Gastrocnemius medialis (tissue), 4 donors: Measurements from ENCODE around the gene GRK4. TPM values are rescaled to one million over a fixed set of nuclear protein-coding genes. Genes with fewer than 3 reads are reported as not detected.
"Not testable (repeated sequence)": the region's sequence is repeated elsewhere in the genome, so short reads cannot be mapped to it uniquely, and the experiment has no call there.

Experiments used
- ATAC-seq, 2 donors: fragments of 150-250 bp; one replicate each; pipeline ENCODE4 v1.9.1; 2016
- DNase-seq, 2 donors: peaks; one replicate each; pipeline ENCODE4 v3.0.0-alpha.2; 2019
- H3K27ac ChIP-seq, 4 donors: fragments of 200-600 bp; sonication (generic); 1 replicate in 1 of 4; 2 replicates in 3 of 4; pipeline ENCODE4 v1.5.1; 2016 to 2018; ENCODE audit warnings: mild to moderate bottlenecking in 2 of 4, moderate library complexity in 1 of 4
- H3K27me3 ChIP-seq, 3 donors: fragments of 200-600 bp; sonication (generic) in 2 of 3; 1 replicate in 1 of 3; 2 replicates in 2 of 3; pipeline versions ENCODE4 v1.5.1 to v1.6.0; 2016 to 2019; ENCODE audit warnings: mild to moderate bottlenecking in 1 of 3, moderate library complexity in 1 of 3
- H3K36me3 ChIP-seq, 2 donors: fragments of 200-600 bp; sonication (generic) in 1 of 2; one replicate each; pipeline ENCODE4 v1.5.1; 2017 to 2018
- H3K4me1 ChIP-seq, 2 donors: fragments of 200-600 bp; sonication (generic) in 1 of 2; one replicate each; pipeline ENCODE4 v1.5.1; 2016 to 2017; ENCODE audit warnings: mild to moderate bottlenecking in 2 of 2
- H3K4me3 ChIP-seq, 4 donors: fragments of 200-600 bp; sonication (generic) in 3 of 4; 1 replicate in 1 of 4; 2 replicates in 3 of 4; pipeline ENCODE4 v1.5.1; 2016 to 2019; ENCODE audit warnings: mild to moderate bottlenecking in 2 of 4
- H3K9me3 ChIP-seq, 3 donors: fragments of 200-600 bp; sonication (generic) in 2 of 3; 1 replicate in 1 of 3; 2 replicates in 2 of 3; pipeline ENCODE4 v1.5.1; 2016 to 2019
- CTCF ChIP-seq, 5 experiments: fragments of 450-650 bp in 3 of 5; fragments of 200-600 bp in 2 of 5; sonication (generic) in 2 of 5; IDR thresholded peaks in 4 of 5; conservative IDR thresholded peaks in 1 of 5; 1 replicate in 4 of 5; 2 replicates in 1 of 5; pipeline ENCODE4 v1.5.1; 2016 to 2019; ENCODE audit warnings: antibody characterized with exemption in 5 of 5, mild to moderate bottlenecking in 3 of 5, moderate library complexity in 3 of 5
- POLR2A ChIP-seq, 2 donors: fragments of 450-650 bp; IDR thresholded peaks; one replicate each; pipeline ENCODE4 v1.6.1; 2017; ENCODE audit warnings: antibody characterized with exemption in 2 of 2, mild to moderate bottlenecking in 2 of 2, moderate library complexity in 2 of 2
- in situ Hi-C, 4 donors: fragments of 200-750 bp; cut with MboI; loops; one replicate each; pipeline versions ENCODE4 v1.15.0 to v1.8.0; 2017; ENCODE audit warnings: low sequenced_read_pairs in 4 of 4
- intact Hi-C: fragments of 100-400 bp; cut with DNase I; formaldehyde crosslinking; loops from one replicate; pipeline ENCODE4 v1.15.1; 2023; ENCODE audit warnings: low total_unique reads
- total RNA-seq, 4 donors: library from RNA; depleted of rRNA; stranded (reverse); fragments of >200 nt; gene quantifications; one replicate each; pipeline versions ENCODE4 v1.1.0 to v1.2.3, GENCODE V29; 2016

GRK4 gene
- total RNA-seq, 4 donors from 2014 or later = 2.8 to 5.8 (median 3.7) TPM

DNA sequence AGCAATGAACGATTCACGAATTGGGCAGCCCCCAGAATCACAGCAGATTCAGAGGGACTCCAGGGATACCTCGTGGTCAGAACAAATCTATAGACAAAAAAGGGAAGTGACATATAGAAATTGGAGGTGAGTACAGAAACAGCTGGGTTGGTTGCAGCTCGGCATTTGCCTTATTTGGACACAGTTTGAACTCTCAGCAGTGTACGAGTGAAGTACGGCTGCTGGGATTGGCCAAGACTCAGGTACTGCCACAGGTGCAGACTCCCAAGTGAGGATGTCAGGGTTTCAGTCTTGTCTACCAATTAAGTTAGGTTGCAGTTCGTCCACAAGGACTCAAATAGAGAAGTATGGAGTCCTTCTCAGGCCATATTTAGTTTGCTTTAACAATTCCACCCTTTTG lies 82.8 kb downstream of the GRK4 start:
- Histone ChIP-seq H3K9me3 (no peaks in the 10 kb centered on the region), H3K27ac (no peak overlapping the region), H3K36me3 (no peaks in the 10 kb centered on the region), H3K4me3 (no peak overlapping the region), H3K4me1 (peaks cover 7 to 16% of the 10 kb centered on the region in 2 donors), H3K27me3 (no peaks in the 10 kb centered on the region)
- TF ChIP-seq CTCF (IDR thresholded peaks at IDR 0.05 in 4 of 5, conservative IDR thresholded peaks at IDR 0.05 in 1 of 5) (no peak), POLR2A (IDR thresholded peaks at IDR 0.05) (no peak)
- intact Hi-C loops (loop anchor here (2.0 to 5.0 kb wide), 2 partner anchors 29 to 56 kb away; partner anchors contain the start of genes HTT and HTT-AS), in situ Hi-C loops (no loop called here)
- no peak for DNase-seq
- no peak for ATAC-seq

- intact Hi-C loops (loop anchor here (2.0 to 5.0 kb wide), 2 partner anchors 28 to 56 kb away; partner anchors contain the start of genes HTT and HTT-AS), in situ Hi-C loops (no loop called here)
- ATAC-seq = no peak
- no peaks in the 10 kb centered on the region for H3K36me3 ChIP-seq
- no peaks in the 10 kb centered on the region for H3K9me3 ChIP-seq
- no peak overlapping the region for H3K4me3 ChIP-seq
- no peaks in the 10 kb centered on the region for H3K27me3 ChIP-seq
- H3K4me1 ChIP-seq = peaks cover 7 to 16% of the 10 kb centered on the region in 2 donors
- TF ChIP-seq CTCF (IDR thresholded peaks at IDR 0.05 in 4 of 5, conservative IDR thresholded peaks at IDR 0.05 in 1 of 5) (no peak), POLR2A (IDR thresholded peaks at IDR 0.05) (no peak)
- H3K27ac ChIP-seq = no peak overlapping the region
- no peak for DNase-seq
Observed at GRCh38 chr4:3046623-3047022, 83.3 kb downstream of the GRK4 start.

GRCh38 chr4:3047464-3048286 lies 84.3 kb downstream of the GRK4 start:
- Histone ChIP-seq H3K36me3 (no peaks in the 10 kb centered on the region), H3K4me1 (peaks cover 0 to 9% of the 10 kb centered on the region in 2 donors), H3K9me3 (no peaks in the 10 kb centered on the region), H3K27me3 (no peaks in the 10 kb centered on the region), H3K4me3 (peak overlapping the region; percentile 29 to 57 (median 53)), H3K27ac (peak overlapping the region; percentile 51 to 84 (median 74))
- in situ Hi-C loops = no loop called here
- TF ChIP-seq POLR2A (IDR thresholded peaks at IDR 0.05) = no peak
- peak; percentile 57 to 80 (median 72) for TF ChIP-seq CTCF (IDR thresholded peaks at IDR 0.05 in 4 of 5, conservative IDR thresholded peaks at IDR 0.05 in 1 of 5)
- DNase-seq = peak; percentile 51 to 85
- ATAC-seq = peak; percentile 80 to 94
- intact Hi-C loops = loop anchor here (2.0 to 5.0 kb wide), 2 partner anchors 27 to 55 kb away; partner anchors contain the start of genes HTT and HTT-AS

- H3K4me1 ChIP-seq, H3K4me3 ChIP-seq, H3K9me3 ChIP-seq, DNase-seq, intact Hi-C loops, H3K36me3 ChIP-seq, H3K27ac ChIP-seq, H3K27me3 ChIP-seq, in situ Hi-C loops, ATAC-seq: not testable (repeated sequence)
Observed at GRCh38 chr4:3051141-3051897, 87.9 kb downstream of the GRK4 start.
